ENCODE results near the gene CACNA2D3. TPM values are rescaled to one million over a fixed set of nuclear protein-coding genes. Genes with fewer than 3 reads are reported as not detected.

CACNA2D3 gene
- total RNA-seq, 1 donor from 2014 or later: 17.2 TPM

GRCh38 chr3:54243056-54243931, 120.9 kb downstream of the CACNA2D3 start:
- H3K36me3 ChIP-seq: no peaks in the 10 kb centered on the region
- H3K27me3 ChIP-seq: no peaks in the 10 kb centered on the region
- TF ChIP-seq POLR2A (IDR thresholded peaks at IDR 0.05): no peak
- no peak for TF ChIP-seq POLR2AphosphoS5 (IDR thresholded peaks at IDR 0.05; ENCODE audit: insufficient read depth in 1 of 2, low read depth in 1 of 2)
- no peak for TF ChIP-seq CTCF (IDR thresholded peaks at IDR 0.05)
- H3K4me3 ChIP-seq: peak overlapping the region in 1 of 2 donors; percentile 23
- H3K27ac ChIP-seq: no peak overlapping the region
- intact Hi-C loops (cut with DNase I): no loop called here
- H3K9me3 ChIP-seq: no peaks in the 10 kb centered on the region
- no peaks in the 10 kb centered on the region for H3K4me1 ChIP-seq
- DNase-seq (ENCODE audit: extremely low spot score in 2 of 2): no peak

- no peak overlapping the region for H3K27ac ChIP-seq
- no peak overlapping the region for H3K4me3 ChIP-seq
- intact Hi-C loops (cut with DNase I): no loop called here
- H3K36me3 ChIP-seq: no peaks in the 10 kb centered on the region
- H3K27me3 ChIP-seq: no peaks in the 10 kb centered on the region
- no peaks in the 10 kb centered on the region for H3K4me1 ChIP-seq
- no peaks in the 10 kb centered on the region for H3K9me3 ChIP-seq
- no peak for DNase-seq (ENCODE audit: extremely low spot score in 2 of 2)
- TF ChIP-seq CTCF (IDR thresholded peaks at IDR 0.05) (no peak), POLR2AphosphoS5 (IDR thresholded peaks at IDR 0.05; ENCODE audit: insufficient read depth in 1 of 2, low read depth in 1 of 2) (no peak), POLR2A (IDR thresholded peaks at IDR 0.05) (no peak)
Measured at GRCh38 chr3:54243960-54244682, 121.8 kb downstream of the CACNA2D3 start.

GRCh38 chr3:54251705-54252104, 129.4 kb downstream of the CACNA2D3 start:
- H3K4me1 ChIP-seq: no peaks in the 10 kb centered on the region
- intact Hi-C loops (cut with DNase I): no loop called here
- no peak for DNase-seq (ENCODE audit: extremely low spot score in 2 of 2)
- TF ChIP-seq POLR2A (IDR thresholded peaks at IDR 0.05) (no peak), CTCF (IDR thresholded peaks at IDR 0.05) (no peak), POLR2AphosphoS5 (IDR thresholded peaks at IDR 0.05; ENCODE audit: insufficient read depth in 1 of 2, low read depth in 1 of 2) (no peak)
- no peaks in the 10 kb centered on the region for H3K9me3 ChIP-seq
- H3K36me3 ChIP-seq: no peaks in the 10 kb centered on the region
- H3K27me3 ChIP-seq: no peaks in the 10 kb centered on the region
- H3K27ac ChIP-seq: no peak overlapping the region
- no peak overlapping the region for H3K4me3 ChIP-seq

GRCh38 chr3:54257125-54257720, 134.9 kb downstream of the CACNA2D3 start:
- Histone ChIP-seq H3K27me3 (no peaks in the 10 kb centered on the region), H3K9me3 (no peaks in the 10 kb centered on the region), H3K36me3 (no peaks in the 10 kb centered on the region), H3K4me3 (no peak overlapping the region), H3K4me1 (no peaks in the 10 kb centered on the region), H3K27ac (no peak overlapping the region)
- no peak for DNase-seq (ENCODE audit: extremely low spot score in 2 of 2)
- intact Hi-C loops (cut with DNase I): no loop called here
- TF ChIP-seq CTCF (IDR thresholded peaks at IDR 0.05) (no peak), POLR2AphosphoS5 (IDR thresholded peaks at IDR 0.05; ENCODE audit: insufficient read depth in 1 of 2, low read depth in 1 of 2) (no peak), POLR2A (IDR thresholded peaks at IDR 0.05) (no peak)
